ENCODE measurements around the gene CNOT6.

GRCh38 chr5:180454752-180455151, 39.4 kb upstream of the CNOT6 start:
- TF ChIP-seq CTCF (conservative IDR thresholded peaks at IDR 0.05; ENCODE audit: low read depth, low read length) (no peak), EZH2 (IDR thresholded peaks at IDR 0.05; ENCODE audit: borderline replicate concordance, low read depth, low read length, poor library complexity, severe bottlenecking) (no peak)
